ENCODE measurements around the gene AKT2.

- no peak for TF ChIP-seq CTCF (IDR thresholded peaks at IDR 0.05)
- no peak for TF ChIP-seq POLR2A (IDR thresholded peaks at IDR 0.05)
Measured at GRCh38 chr19:40242480-40242879, 42.7 kb downstream of the AKT2 start.

Data from adrenal gland (tissue), 5 donors.